B cell (primary cell): Measurements from ENCODE around the gene FUT6.

Experiments
- CTCF ChIP-seq: fragments of 200-600 bp; IDR thresholded peaks from one replicate; pipeline ENCODE4 v1.8.0; 2022; ENCODE audit warnings: antibody characterized with exemption, mild to moderate bottlenecking
- EZH2 ChIP-seq: IDR thresholded peaks from 2 replicates; pipeline ENCODE4 v1.6.1; 2012; ENCODE audit warnings: borderline replicate concordance, low read depth, mild to moderate bottlenecking, moderate library complexity, low read length; ENCODE audit not compliant: insufficient read depth, poor library complexity, severe bottlenecking

GRCh38 chr19:5808120-5808816 is 31.2 kb downstream of the FUT6 start:
- TF ChIP-seq CTCF (no peak), EZH2 (no peak)
